Right cardiac atrium (tissue), 5 donors: Measurements from ENCODE around the gene POR. TPM values are rescaled to one million over a fixed set of nuclear protein-coding genes. Genes with fewer than 3 reads are reported as not detected.
"Not testable (repeated sequence)": the region's sequence is repeated elsewhere in the genome, so short reads cannot be mapped to it uniquely, and the experiment has no call there.

ENCODE experiments used
- ATAC-seq, 2 donors: fragments of 200-7000 bp; cut with Tn5 transposase; one replicate each; pipeline versions ENCODE4 v1.8.0 to v1.9.1; 2020; ENCODE audit warnings: moderate library complexity in 2 of 2, mild to moderate bottlenecking in 1 of 2
- DNase-seq, 3 donors: peaks; one replicate each; pipeline ENCODE4 v3.0.0-alpha.2; 2020
- H3K27ac ChIP-seq: one replicate; pipeline ENCODE4 v1.5.1; 2013; ENCODE audit warnings: mild to moderate bottlenecking, low read length, control low read depth, moderate library complexity
- H3K27me3 ChIP-seq: one replicate; pipeline ENCODE4 v1.6.1; 2013; ENCODE audit not compliant: control insufficient read depth, insufficient read depth
- H3K4me1 ChIP-seq: one replicate; pipeline ENCODE4 v1.6.1; 2013; ENCODE audit warnings: low read length; ENCODE audit not compliant: control insufficient read depth, insufficient read depth
- H3K4me3 ChIP-seq: one replicate; pipeline ENCODE4 v1.5.1; 2013; ENCODE audit warnings: low read length, control low read depth
- H3K9me3 ChIP-seq: one replicate; pipeline ENCODE4 v1.6.1; 2013; ENCODE audit warnings: low read length; ENCODE audit not compliant: control insufficient read depth
- WGBS: extraction: QIAGEN DNeasy Blood & Tissue Kit; methylation state at CpG from one replicate; pipeline ENCODE4 v1.1.7; 2013; 5-methylcytosine and 5-hydroxymethylcytosine counted together
- intact Hi-C, 4 donors: fragments of 100-400 bp; cut with DNase I; formaldehyde crosslinking; loops; one replicate each; pipeline versions ENCODE4 v1.11.0 to v1.14.0; 2022 to 2023
- polyA plus RNA-seq: library from polyadenylated mRNA; stranded (reverse); fragments of 200-250 nt; gene quantifications from one replicate; pipeline ENCODE4 v1.2.3, GENCODE V29; 2013
- total RNA-seq, 4 donors: library from RNA; stranded (reverse); fragmentation: NEBNext Ultra II Directional; extraction: Animal tissue kit (Norgen Biotek cat#: 25700); gene quantifications; one replicate each; pipeline ENCODE4 v1.2.1, GENCODE V29; 2021
- donor health status: healthy with polysubstance abuse.
- donor health status: DM: no; HTN: yes; CAD: no.
- donor health status: DM: no; HTN: no; CAD: no.
- donor health status: DM: no; HTN: yes; CAD: no; lungs with severe emphysema.
- donor health status: DM: yes; HTN: yes; CAD: no.

POR gene
- total and polyA plus RNA-seq, 5 donors, result 47.4 to 122 (median 61.1) TPM

- peaks cover 2% of the 10 kb centered on the region for H3K4me1 ChIP-seq
- no peaks in the 10 kb centered on the region for H3K27me3 ChIP-seq
- DNase-seq, result peak; percentile 87 to 89 (median 87)
- ATAC-seq, result peak; percentile 92 to 93
- peak overlapping the region; percentile 66 for H3K27ac ChIP-seq
- WGBS, result 42% methylated on average over 17 of the region's 17 CpGs
- intact Hi-C loops, result no loop called here
- no peak overlapping the region for H3K4me3 ChIP-seq
- H3K9me3 ChIP-seq, result no peaks in the 10 kb centered on the region
Measured at GRCh38 chr7:75905785-75906604, 9.0 kb upstream of the POR start.

- Histone ChIP-seq H3K4me3 (no peak overlapping the region), H3K9me3 (no peaks in the 10 kb centered on the region), H3K27me3 (no peaks in the 10 kb centered on the region), H3K27ac (no peak overlapping the region), H3K4me1 (peaks cover 2% of the 10 kb centered on the region)
- WGBS, result 70% methylated on average over 10 of the region's 10 CpGs
- intact Hi-C loops, result no loop called here
- peak; percentile 46 to 68 for ATAC-seq
- peak in 1 of 3 donors; percentile 45 for DNase-seq
Measured at GRCh38 chr7:75906991-75907667, 7.8 kb upstream of the POR start.

- DNase-seq, intact Hi-C loops, ATAC-seq, H3K9me3 ChIP-seq, H3K4me3 ChIP-seq, H3K27me3 ChIP-seq, H3K27ac ChIP-seq, H3K4me1 ChIP-seq: not testable (repeated sequence)
- 96% methylated on average over 9 of the region's 9 CpGs for WGBS
Measured at GRCh38 chr7:75907668-75908039, 7.3 kb upstream of the POR start.

GRCh38 chr7:75909521-75910132, 5.3 kb upstream of the POR start:
- intact Hi-C loops, result loop anchor here in 1 of 4 donors (10.0 kb wide), 1 partner anchor 55 kb away; no protein-coding TSS in a partner anchor
- 91% methylated on average over 5 of the region's 5 CpGs for WGBS
- DNase-seq (no peak), ATAC-seq (no peak)
- Histone ChIP-seq H3K4me3 (no peak overlapping the region), H3K9me3 (no peaks in the 10 kb centered on the region), H3K4me1 (peaks cover 2% of the 10 kb centered on the region), H3K27me3 (no peaks in the 10 kb centered on the region), H3K27ac (no peak overlapping the region)

DNA sequence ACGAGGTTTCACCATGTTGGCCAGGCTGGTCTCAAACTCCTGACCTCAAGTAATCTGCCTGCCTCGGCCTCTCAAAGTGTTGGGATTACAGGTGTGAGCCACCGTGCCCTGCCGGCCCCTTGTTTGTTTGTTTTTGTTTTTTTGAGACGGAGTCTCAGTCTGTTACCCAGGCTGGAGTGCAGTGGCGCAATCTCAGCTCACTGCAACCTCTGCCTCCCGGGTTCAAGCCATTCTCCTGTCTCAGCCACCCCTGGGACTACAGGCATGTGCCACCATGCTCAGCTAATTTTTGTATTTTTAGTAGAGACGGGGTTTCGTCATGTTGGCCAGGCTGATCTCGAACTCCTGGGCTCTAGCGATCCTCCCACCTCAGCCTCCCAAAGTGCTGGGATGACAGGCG, 3.8 kb upstream of the POR start:
- intact Hi-C loops, result loop anchor here in 1 of 4 donors (10.0 kb wide), 1 partner anchor 54 kb away; no protein-coding TSS in a partner anchor
- not testable (repeated sequence) for DNase-seq, H3K4me3 ChIP-seq, H3K27me3 ChIP-seq, ATAC-seq, H3K27ac ChIP-seq, H3K9me3 ChIP-seq, H3K4me1 ChIP-seq
- WGBS, result 75% methylated on average over 12 of the region's 12 CpGs

GRCh38 chr7:75913437-75913836, 1.5 kb upstream of the POR start:
- Histone ChIP-seq H3K27me3 (no peaks in the 10 kb centered on the region), H3K27ac (no peak overlapping the region), H3K9me3 (no peaks in the 10 kb centered on the region), H3K4me3 (no peak overlapping the region), H3K4me1 (no peaks in the 10 kb centered on the region)
- 97% methylated on average over 6 of the region's 6 CpGs for WGBS
- intact Hi-C loops, result loop anchor here in 1 of 4 donors (10.0 kb wide), 1 partner anchor 51 kb away; no protein-coding TSS in a partner anchor
- no peak for ATAC-seq
- no peak for DNase-seq

DNA sequence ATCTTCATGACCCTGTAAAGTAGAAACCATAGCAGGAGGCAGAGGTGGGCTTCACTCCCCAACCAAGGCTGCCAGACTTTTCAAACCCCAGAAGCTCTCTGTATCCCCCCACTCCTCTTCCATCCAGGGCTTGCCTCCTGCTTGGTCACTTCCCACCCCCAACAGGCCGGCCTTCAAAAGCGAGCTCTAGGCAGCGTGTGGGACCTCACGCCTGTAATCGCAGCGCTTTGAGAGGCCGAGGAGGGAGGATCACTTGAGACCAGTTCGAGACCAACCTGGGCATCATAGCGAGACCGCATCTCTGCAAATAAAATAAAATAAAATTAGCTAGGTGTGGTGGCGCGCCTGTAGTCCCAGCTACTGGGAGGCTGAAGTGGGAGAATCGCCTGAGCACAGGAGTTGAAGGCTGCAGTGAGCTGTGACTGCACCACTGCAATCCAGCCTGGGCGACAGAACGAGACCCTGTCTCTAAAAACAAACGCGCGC, 743 bp upstream of the POR start:
- H3K27me3 ChIP-seq, result no peaks in the 10 kb centered on the region
- DNase-seq, result peak in 2 of 3 donors; percentile 59 to 68
- intact Hi-C loops, result loop anchor here in 1 of 4 donors (10.0 kb wide), 1 partner anchor 51 kb away; no protein-coding TSS in a partner anchor
- 34% methylated on average over 18 of the region's 18 CpGs for WGBS
- H3K27ac ChIP-seq, result peak overlapping the region; percentile 90
- H3K4me1 ChIP-seq, result peaks cover 2% of the 10 kb centered on the region
- peak in 1 of 2 donors; percentile 2 for ATAC-seq
- H3K9me3 ChIP-seq, result no peaks in the 10 kb centered on the region
- peak overlapping the region; percentile 79 for H3K4me3 ChIP-seq

DNA sequence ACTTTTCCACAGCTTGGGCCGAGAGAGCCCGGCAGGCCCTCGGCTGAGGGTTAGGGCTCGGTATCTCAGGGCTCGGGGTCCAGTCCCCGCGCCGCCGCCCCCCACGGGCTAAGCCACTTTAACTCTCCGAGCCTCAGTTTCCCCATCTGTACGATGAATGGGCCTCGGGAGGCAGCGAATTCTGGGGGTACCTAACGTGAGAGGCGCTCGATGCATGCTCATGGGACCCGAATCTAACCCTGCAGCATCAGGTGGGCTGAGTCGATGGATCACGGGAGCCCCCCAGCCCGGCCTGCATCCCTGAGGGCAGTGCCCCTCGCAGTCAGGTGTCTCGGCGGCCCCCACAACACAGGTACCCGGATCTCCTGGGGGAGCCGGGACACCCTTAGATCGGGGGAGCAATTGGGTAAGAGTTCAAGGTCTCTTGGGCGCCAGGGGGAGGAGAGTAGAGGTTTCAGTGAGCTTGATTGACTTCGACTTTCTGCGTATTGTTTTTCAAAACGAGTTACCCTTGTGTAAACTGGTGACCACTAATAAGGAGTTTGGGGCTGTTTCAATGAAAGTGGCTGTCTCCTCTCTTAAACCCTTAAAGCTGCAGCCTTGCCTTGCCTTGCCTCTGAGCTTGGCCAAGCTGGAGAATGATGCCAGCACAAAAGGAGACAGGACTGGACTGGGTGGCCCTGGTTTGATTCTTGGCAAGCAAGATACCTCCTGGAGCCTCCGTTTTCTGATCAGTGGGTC, 631 bp downstream of the POR start:
- Histone ChIP-seq H3K27ac (peak overlapping the region; percentile 74), H3K4me1 (peaks cover 2% of the 10 kb centered on the region), H3K4me3 (peak overlapping the region; percentile 74), H3K27me3 (no peaks in the 10 kb centered on the region), H3K9me3 (no peaks in the 10 kb centered on the region)
- peak; percentile 12 to 27 for ATAC-seq
- DNase-seq, result peak; percentile 31 to 60 (median 57)
- WGBS, result under 1% methylated on average over 32 of the region's 32 CpGs
- intact Hi-C loops, result loop anchor here in 2 of 4 donors (5.0 to 10.0 kb wide), 2 partner anchors 49 to 77 kb away; partner anchors contain the start of gene TMEM120A (in 1 of the 2)

DNA sequence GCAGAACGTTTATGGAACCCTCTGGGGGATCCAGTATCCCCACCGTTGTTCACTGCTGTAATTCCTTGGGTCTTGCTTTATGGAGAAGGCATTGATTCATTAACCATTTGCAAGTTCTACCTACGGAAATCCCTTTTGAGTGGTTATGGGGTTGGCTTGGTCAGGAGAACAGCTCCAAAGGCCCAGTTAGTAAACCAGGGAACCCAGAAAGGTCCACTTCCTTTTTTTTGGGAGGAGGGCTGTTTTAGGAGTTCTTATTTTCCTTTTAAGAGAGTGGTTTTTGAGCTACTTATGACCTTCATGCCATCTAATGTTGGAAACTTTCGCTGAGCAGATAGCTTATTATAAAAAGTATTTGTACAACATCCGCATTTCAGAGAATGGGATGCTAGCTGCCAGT, 1.3 kb downstream of the POR start:
- ATAC-seq, result no peak
- Histone ChIP-seq H3K9me3 (no peaks in the 10 kb centered on the region), H3K4me3 (peak overlapping the region; percentile 74), H3K27ac (peak overlapping the region; percentile 27), H3K4me1 (peaks cover 2% of the 10 kb centered on the region), H3K27me3 (no peaks in the 10 kb centered on the region)
- 59% methylated on average over 5 of the region's 5 CpGs for WGBS
- DNase-seq, result no peak
- intact Hi-C loops, result loop anchor here in 2 of 4 donors (5.0 to 10.0 kb wide), 2 partner anchors 49 to 76 kb away; partner anchors contain the start of gene TMEM120A (in 1 of the 2)
